Myocyte (in vitro differentiated cells): Measurements from ENCODE around the gene LRP2. TPM values are rescaled to one million over a fixed set of nuclear protein-coding genes. Genes with fewer than 3 reads are reported as not detected.
"Not testable (repeated sequence)": the region's sequence is repeated elsewhere in the genome, so short reads cannot be mapped to it uniquely, and the experiment has no call there.

Source experiments
- DNase-seq: peaks from one replicate; pipeline ENCODE4 v3.0.0-alpha.2; 2012; ENCODE audit warnings: low read depth
- total RNA-seq: library from RNA; depleted of rRNA; stranded (reverse); fragments of >200 nt; gene quantifications from 2 replicates; pipeline ENCODE4 v1.2.3, GENCODE V29; 2014

The LRP2 gene
- total RNA-seq, 1 donor from 2014 or later, result not detected

- no peak for DNase-seq
Observed at GRCh38 chr2:169348321-169349024, 13.9 kb downstream of the LRP2 start.

GRCh38 chr2:169345486-169346437 is 16.6 kb downstream of the LRP2 start:
- no peak for DNase-seq

- no peak for DNase-seq
Observed at GRCh38 chr2:169344736-169345485, 17.4 kb downstream of the LRP2 start.

GRCh38 chr2:169343202-169343601 is 19.1 kb downstream of the LRP2 start:
- no peak for DNase-seq

GRCh38 chr2:169339657-169340056 is 22.7 kb downstream of the LRP2 start:
- no peak for DNase-seq

- no peak for DNase-seq
Observed at GRCh38 chr2:169336695-169337094, 25.6 kb downstream of the LRP2 start.

GRCh38 chr2:169330555-169331198 is 31.7 kb downstream of the LRP2 start:
- DNase-seq, result no peak

GRCh38 chr2:169329688-169330554 is 32.4 kb downstream of the LRP2 start:
- no peak for DNase-seq

GRCh38 chr2:169328785-169329184 is 33.5 kb downstream of the LRP2 start:
- no peak for DNase-seq

- DNase-seq, result not testable (repeated sequence)
Observed at GRCh38 chr2:169327837-169328236, 34.5 kb downstream of the LRP2 start.

- not testable (repeated sequence) for DNase-seq
Observed at GRCh38 chr2:169325886-169326285, 36.4 kb downstream of the LRP2 start.

GRCh38 chr2:169324581-169325260 is 37.6 kb downstream of the LRP2 start:
- DNase-seq, result no peak

- no peak for DNase-seq
Observed at GRCh38 chr2:169323841-169324240, 38.5 kb downstream of the LRP2 start.

- no peak for DNase-seq
Observed at GRCh38 chr2:169320561-169320960, 41.8 kb downstream of the LRP2 start.

GRCh38 chr2:169315357-169315756 is 47.0 kb downstream of the LRP2 start:
- DNase-seq, result no peak

- DNase-seq, result not testable (repeated sequence)
Observed at GRCh38 chr2:169308349-169308748, 54.0 kb downstream of the LRP2 start.

- DNase-seq, result not testable (repeated sequence)
Observed at GRCh38 chr2:169304689-169305088, 57.6 kb downstream of the LRP2 start.

- DNase-seq, result no peak
Observed at GRCh38 chr2:169303579-169304305, 58.6 kb downstream of the LRP2 start.

- DNase-seq, result no peak
Observed at GRCh38 chr2:169302364-169302763, 60.0 kb downstream of the LRP2 start.
